ENCODE results near the gene NEDD4L.

The NEDD4L gene

GRCh38 chr18:58043491-58044369 is at the start of gene NEDD4L (continued):
- TF ChIP-seq, protein P1, sequence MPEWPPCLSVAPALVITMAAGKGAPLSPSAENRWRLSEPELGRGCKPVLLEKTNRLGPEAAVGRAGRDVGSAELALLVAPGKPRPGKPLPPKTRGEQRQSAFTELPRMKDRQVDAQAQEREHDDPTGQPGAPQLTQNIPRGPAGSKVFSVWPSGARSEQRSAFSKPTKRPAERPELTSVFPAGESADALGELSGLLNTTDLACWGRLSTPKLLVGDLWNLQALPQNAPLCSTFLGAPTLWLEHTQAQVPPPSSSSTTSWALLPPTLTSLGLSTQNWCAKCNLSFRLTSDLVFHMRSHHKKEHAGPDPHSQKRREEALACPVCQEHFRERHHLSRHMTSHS (tag by site-specific recombination; IDR thresholded peaks at IDR 0.05) = no peak
- peak; percentile 96 for TF ChIP-seq ZFHX2 (tag by site-specific recombination; conservative IDR thresholded peaks at IDR 0.05)
- TF ChIP-seq YY1 (tag by site-specific recombination; IDR thresholded peaks at IDR 0.05) = no peak
- TF ChIP-seq SP3 (tag by site-specific recombination; IDR thresholded peaks at IDR 0.05) = peak; percentile 62
- TF ChIP-seq, protein P2, sequence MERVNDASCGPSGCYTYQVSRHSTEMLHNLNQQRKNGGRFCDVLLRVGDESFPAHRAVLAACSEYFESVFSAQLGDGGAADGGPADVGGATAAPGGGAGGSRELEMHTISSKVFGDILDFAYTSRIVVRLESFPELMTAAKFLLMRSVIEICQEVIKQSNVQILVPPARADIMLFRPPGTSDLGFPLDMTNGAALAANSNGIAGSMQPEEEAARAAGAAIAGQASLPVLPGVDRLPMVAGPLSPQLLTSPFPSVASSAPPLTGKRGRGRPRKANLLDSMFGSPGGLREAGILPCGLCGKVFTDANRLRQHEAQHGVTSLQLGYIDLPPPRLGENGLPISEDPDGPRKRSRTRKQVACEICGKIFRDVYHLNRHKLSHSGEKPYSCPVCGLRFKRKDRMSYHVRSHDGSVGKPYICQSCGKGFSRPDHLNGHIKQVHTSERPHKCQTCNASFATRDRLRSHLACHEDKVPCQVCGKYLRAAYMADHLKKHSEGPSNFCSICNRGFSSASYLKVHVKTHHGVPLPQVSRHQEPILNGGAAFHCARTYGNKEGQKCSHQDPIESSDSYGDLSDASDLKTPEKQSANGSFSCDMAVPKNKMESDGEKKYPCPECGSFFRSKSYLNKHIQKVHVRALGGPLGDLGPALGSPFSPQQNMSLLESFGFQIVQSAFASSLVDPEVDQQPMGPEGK (tag by site-specific recombination; IDR thresholded peaks at IDR 0.05) = peak; percentile 58
- no peak for TF ChIP-seq ZNF777 (tag by site-specific recombination; IDR thresholded peaks at IDR 0.05; ENCODE audit: borderline replicate concordance)
- peak; percentile 43 for TF ChIP-seq SP2 (tag by site-specific recombination; IDR thresholded peaks at IDR 0.05)
- peak; percentile 76; the same call in 1 of the 2 replicates for TF ChIP-seq ZEB2 (tag by site-specific recombination; IDR thresholded peaks at IDR 0.05)
- no peak for TF ChIP-seq ZNF112 (tag by site-specific recombination; IDR thresholded peaks at IDR 0.05)
- no peak for TF ChIP-seq ZSCAN18 (tag by site-specific recombination; IDR thresholded peaks at IDR 0.05)
- TF ChIP-seq FEZF1 (tag by site-specific recombination; IDR thresholded peaks at IDR 0.05) = no peak
- TF ChIP-seq REPIN1 (tag by site-specific recombination; IDR thresholded peaks at IDR 0.05; ENCODE audit: low read depth) = no peak
- peak; percentile 54; the same call in 1 of the 2 replicates for TF ChIP-seq WT1 (tag by site-specific recombination; IDR thresholded peaks at IDR 0.05)
- no peak for TF ChIP-seq ZNF76 (tag by site-specific recombination; IDR thresholded peaks at IDR 0.05; ENCODE audit: borderline replicate concordance, low read depth)
- TF ChIP-seq MEIS1 (CRISPR knock-in tag; IDR thresholded peaks at IDR 0.05; ENCODE audit: borderline replicate concordance) = no peak
- TF ChIP-seq, protein P3, sequence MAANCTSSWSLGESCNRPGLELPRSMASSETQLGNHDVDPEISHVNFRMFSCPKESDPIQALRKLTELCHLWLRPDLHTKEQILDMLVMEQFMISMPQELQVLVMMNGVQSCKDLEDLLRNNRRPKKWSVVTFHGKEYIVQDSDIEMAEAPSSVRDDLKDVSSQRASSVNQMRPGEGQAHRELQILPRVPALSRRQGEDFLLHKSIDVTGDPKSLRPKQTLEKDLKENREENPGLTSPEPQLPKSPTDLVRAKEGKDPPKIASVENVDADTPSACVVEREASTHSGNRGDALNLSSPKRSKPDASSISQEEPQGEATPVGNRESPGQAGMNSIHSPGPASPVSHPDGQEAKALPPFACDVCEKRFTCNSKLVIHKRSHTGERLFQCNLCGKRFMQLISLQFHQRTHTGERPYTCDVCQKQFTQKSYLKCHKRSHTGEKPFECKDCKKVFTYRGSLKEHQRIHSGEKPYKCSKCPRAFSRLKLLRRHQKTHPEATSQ (tag by site-specific recombination; IDR thresholded peaks at IDR 0.05) = no peak
- no peak for TF ChIP-seq ZNF626 (tag by site-specific recombination; IDR thresholded peaks at IDR 0.05)
- TF ChIP-seq ZNF670 (tag by site-specific recombination; IDR thresholded peaks at IDR 0.05; ENCODE audit: low read depth) = no peak
- TF ChIP-seq ZNF639 (tag by site-specific recombination; IDR thresholded peaks at IDR 0.05) = no peak
- peak; percentile 53 for TF ChIP-seq ZBTB26 (tag by site-specific recombination; optimal IDR thresholded peaks at IDR 0.05)
- no peak for TF ChIP-seq ZNF391 (tag by site-specific recombination; IDR thresholded peaks at IDR 0.05; ENCODE audit: borderline replicate concordance, low read depth)
- no peak for TF ChIP-seq ZNF792 (tag by site-specific recombination; IDR thresholded peaks at IDR 0.05)
- no peak for TF ChIP-seq MYNN (tag by site-specific recombination; IDR thresholded peaks at IDR 0.05; ENCODE audit: borderline replicate concordance)
- no peak for TF ChIP-seq ZNF585B (tag by site-specific recombination; IDR thresholded peaks at IDR 0.05)
- peak; percentile 57 for TF ChIP-seq ZNF692 (tag by site-specific recombination; IDR thresholded peaks at IDR 0.05)
